DMS53 treated with DMSO at 0.1 percent for 48 hours (cell line): ENCODE results near the gene ACAP1.
"Not testable (repeated sequence)": the region's sequence is repeated elsewhere in the genome, so short reads cannot be mapped to it uniquely, and the experiment has no call there.

Experiments
- DNase-seq: peaks from one replicate; lab custom pipeline; 2025; ENCODE audit not compliant: unreplicated experiment; lab: John Stamatoyannopoulos, UW

The ACAP1 gene

GRCh38 chr17:7328840-7329373 lies 7.4 kb upstream of the ACAP1 start, which contains the start of gene NEURL4:
TSS of gene NEURL4 (minus strand) at chr17:7329335. CDS start at chr17:7329312, 23 bp downstream.
- peak; percentile 63 for DNase-seq

GRCh38 chr17:7329374-7329996 lies 6.8 kb upstream of the ACAP1 start:
- DNase-seq: peak; percentile 98

GRCh38 chr17:7329997-7330637 lies 6.2 kb upstream of the ACAP1 start:
- peak; percentile 82 for DNase-seq

GRCh38 chr17:7330638-7331015 lies 5.7 kb upstream of the ACAP1 start:
- no peak for DNase-seq

GRCh38 chr17:7332111-7332510 lies 4.2 kb upstream of the ACAP1 start:
- no peak for DNase-seq

GRCh38 chr17:7332600-7333069 lies 3.7 kb upstream of the ACAP1 start:
- not testable (repeated sequence) for DNase-seq

GRCh38 chr17:7334938-7335538 lies 1.3 kb upstream of the ACAP1 start:
- DNase-seq: no peak

- not testable (repeated sequence) for DNase-seq
Observed at GRCh38 chr17:7335765-7336164, 564 bp upstream of the ACAP1 start.

GRCh38 chr17:7337600-7337999 lies 1.3 kb downstream of the ACAP1 start:
- DNase-seq: not testable (repeated sequence)

- no peak for DNase-seq
Observed at GRCh38 chr17:7340179-7340578, 3.9 kb downstream of the ACAP1 start.

- no peak for DNase-seq
Observed at GRCh38 chr17:7341842-7342241, 5.5 kb downstream of the ACAP1 start.

GRCh38 chr17:7343250-7343649 lies 6.9 kb downstream of the ACAP1 start:
- DNase-seq: no peak

GRCh38 chr17:7346761-7347614 lies 10.7 kb downstream of the ACAP1 start:
- no peak for DNase-seq

GRCh38 chr17:7347630-7348477 lies 11.5 kb downstream of the ACAP1 start:
- no peak for DNase-seq

- no peak for DNase-seq
Observed at GRCh38 chr17:7348478-7349242, 12.3 kb downstream of the ACAP1 start.

- peak; percentile 85 for DNase-seq
Observed at GRCh38 chr17:7351665-7352502, 15.6 kb downstream of the ACAP1 start, which contains the start of gene KCTD11. TSS of gene KCTD11 (plus strand) at chr17:7352162.

- DNase-seq: no peak
Observed at GRCh38 chr17:7352503-7352889, 16.2 kb downstream of the ACAP1 start.

GRCh38 chr17:7352910-7353635 lies 16.7 kb downstream of the ACAP1 start:
- DNase-seq: no peak
